ENCODE data around the gene MALAT1.
A peak's percentile ranks its signal among the peaks of the same experiment; 100 is the strongest.

Gene MALAT1

GRCh38 chr11:65479184-65480145, 19.4 kb upstream of the MALAT1 start:
- DNase-seq (ENCODE audit: low read depth in 3 of 3), result no peak

DNA sequence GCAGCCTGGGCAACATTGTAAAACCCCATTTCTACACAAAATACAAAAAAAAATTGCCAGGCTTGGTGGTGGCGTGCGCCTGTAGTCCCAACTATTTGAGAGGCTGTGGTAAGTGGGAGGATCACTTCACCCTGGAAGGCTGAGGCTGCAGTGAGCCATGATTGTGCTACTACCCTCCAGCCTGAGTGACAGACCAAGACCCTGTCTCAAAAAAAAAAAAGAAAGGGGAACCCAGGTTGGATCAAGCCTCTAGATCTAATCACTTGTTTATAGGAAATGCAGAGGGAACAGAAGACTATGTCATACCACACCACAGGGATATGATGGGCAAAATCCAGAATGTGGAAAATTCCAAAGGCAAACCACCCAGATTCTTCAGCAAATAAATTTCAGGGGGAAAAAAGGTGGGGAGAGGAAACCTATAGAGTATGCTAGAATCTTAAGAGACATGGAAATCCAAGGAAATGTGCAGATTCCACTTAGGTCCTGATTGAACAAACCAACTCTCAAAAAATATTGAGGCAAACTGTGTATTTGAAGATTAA, 16.5 kb upstream of the MALAT1 start:
- no peak for DNase-seq (ENCODE audit: low read depth in 3 of 3)

- no peak for DNase-seq (ENCODE audit: low read depth in 3 of 3)
Observed at GRCh38 chr11:65485920-65486219, 13.0 kb upstream of the MALAT1 start.

DNA sequence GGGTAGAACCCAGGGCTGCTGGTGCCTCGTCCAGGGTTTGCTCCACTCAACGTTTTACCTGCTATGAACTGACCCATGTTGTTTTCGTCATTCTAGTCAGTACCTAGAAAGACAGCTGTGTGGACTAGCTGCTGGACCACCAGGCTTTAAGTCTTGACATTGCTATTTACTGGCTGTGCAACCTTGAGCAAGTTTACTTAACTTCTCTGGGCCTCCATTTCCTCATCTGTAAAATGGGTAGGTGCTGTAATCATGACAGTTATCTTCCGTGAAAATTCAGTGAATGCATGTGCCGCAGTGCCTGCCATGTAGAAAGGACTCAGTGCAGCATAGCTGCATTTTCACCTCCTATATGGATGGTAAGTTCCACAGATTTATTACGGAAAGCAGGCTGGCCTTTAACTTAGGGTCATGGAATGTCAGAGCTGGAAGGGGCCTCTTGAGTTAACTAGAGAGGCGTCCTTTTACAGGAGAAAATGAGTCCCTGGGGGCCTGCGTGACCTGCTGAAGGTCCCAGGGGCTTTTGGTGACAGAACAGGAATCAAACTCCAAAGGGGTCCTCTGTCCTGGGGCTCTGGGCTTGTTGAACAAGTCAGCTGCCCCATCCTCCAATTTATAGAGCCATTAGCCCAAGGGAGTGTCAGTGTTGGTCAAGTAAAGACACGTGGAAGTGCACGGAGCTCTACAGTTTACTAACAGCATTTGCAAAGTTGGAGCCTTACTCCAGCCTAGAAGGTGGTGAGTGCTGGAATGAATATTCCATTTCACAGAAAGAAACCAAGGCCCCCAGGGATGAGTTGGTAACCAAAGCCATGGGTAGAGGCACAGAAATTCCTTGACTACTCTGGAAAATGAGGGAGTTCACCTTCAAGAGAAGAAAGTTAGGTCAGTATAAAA, 12.0 kb upstream of the MALAT1 start:
- DNase-seq (ENCODE audit: low read depth in 3 of 3), result no peak

- no peak for DNase-seq (ENCODE audit: low read depth in 3 of 3)
Observed at GRCh38 chr11:65487467-65488272, 11.2 kb upstream of the MALAT1 start.

GRCh38 chr11:65488273-65489034, 10.4 kb upstream of the MALAT1 start:
- no peak for DNase-seq (ENCODE audit: low read depth in 3 of 3)

DNA sequence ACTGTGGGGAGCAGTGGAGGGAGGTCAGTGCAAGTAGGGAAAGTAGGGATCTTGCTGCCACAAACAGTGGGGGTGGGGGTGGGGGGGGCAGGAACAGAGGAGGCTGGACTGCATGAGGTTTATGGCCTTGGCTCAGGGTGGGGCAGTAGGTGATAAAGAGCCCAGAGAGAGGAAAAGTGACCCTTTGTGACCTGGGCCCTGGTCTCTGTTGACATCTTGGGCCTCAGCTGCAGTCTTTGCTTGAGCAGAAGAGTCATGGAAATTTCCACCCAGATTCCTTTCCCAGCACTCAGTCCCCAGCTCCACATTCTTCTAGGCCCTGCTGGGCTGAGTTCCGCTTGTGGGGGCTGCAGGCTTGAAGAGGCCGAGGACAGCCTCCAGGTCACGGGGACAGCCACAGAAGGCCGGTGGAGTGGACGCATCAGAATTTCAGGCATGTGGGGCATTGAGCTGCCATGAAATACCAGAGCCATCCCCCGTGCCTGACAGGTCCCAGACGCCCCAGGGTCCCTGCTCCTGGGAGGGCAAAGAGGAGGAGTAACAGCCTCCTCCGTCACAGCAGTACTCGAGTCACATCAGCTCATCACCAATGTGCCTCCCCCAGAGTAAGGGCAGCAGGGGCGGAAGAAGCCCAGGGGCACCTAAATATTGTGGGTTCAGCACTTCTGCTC, 9.7 kb upstream of the MALAT1 start:
- DNase-seq (ENCODE audit: low read depth in 3 of 3), result no peak

GRCh38 chr11:65489706-65490320, 9.0 kb upstream of the MALAT1 start:
- DNase-seq (ENCODE audit: low read depth in 3 of 3), result no peak

- no peak for DNase-seq (ENCODE audit: low read depth in 3 of 3)
Observed at GRCh38 chr11:65491163-65491465, 7.7 kb upstream of the MALAT1 start.

DNA sequence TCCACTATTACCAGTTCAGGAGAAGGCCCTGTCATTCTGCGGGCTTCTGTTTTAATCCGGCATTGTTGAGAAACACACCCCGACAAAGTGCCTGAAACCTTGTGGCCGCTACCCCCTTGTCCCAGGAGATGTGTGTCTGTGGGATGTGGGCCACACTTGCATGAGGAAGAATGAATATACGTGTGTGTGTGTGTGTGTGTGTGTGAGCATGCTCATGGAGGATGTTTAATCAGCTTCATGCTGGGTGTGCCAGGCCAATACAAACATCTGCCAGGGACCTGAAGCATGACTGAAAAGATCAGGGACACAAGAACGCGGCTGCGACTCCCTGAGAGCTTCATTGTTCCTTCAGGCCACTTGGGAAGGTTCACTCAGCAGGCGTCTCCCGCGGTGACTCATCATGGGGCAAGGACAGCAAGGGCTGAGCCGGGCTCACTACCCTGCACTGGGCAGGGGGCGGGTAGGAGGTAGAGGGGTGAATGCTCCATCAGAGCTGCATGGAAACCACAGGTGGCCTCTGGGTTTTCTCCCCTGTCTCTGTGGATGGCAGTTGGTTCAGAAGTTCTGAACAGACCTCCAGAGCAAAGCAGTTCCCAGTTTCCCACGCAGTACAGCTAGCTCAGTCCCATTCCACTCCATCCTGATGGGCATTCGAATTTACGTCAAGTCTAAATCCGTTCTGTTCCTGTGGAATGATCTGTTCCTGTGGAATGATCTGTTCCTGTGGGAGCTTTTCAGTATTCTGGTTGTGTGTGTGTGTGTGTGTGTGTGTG, 7.0 kb upstream of the MALAT1 start:
- no peak for DNase-seq (ENCODE audit: low read depth in 3 of 3)

GRCh38 chr11:65492387-65492636, 6.5 kb upstream of the MALAT1 start:
- no peak for DNase-seq (ENCODE audit: low read depth in 3 of 3)

GRCh38 chr11:65492637-65493366, 6.0 kb upstream of the MALAT1 start:
- no peak for DNase-seq (ENCODE audit: low read depth in 3 of 3)

- no peak for DNase-seq (ENCODE audit: low read depth in 3 of 3)
Observed at GRCh38 chr11:65493367-65494176, 5.3 kb upstream of the MALAT1 start.

DNA sequence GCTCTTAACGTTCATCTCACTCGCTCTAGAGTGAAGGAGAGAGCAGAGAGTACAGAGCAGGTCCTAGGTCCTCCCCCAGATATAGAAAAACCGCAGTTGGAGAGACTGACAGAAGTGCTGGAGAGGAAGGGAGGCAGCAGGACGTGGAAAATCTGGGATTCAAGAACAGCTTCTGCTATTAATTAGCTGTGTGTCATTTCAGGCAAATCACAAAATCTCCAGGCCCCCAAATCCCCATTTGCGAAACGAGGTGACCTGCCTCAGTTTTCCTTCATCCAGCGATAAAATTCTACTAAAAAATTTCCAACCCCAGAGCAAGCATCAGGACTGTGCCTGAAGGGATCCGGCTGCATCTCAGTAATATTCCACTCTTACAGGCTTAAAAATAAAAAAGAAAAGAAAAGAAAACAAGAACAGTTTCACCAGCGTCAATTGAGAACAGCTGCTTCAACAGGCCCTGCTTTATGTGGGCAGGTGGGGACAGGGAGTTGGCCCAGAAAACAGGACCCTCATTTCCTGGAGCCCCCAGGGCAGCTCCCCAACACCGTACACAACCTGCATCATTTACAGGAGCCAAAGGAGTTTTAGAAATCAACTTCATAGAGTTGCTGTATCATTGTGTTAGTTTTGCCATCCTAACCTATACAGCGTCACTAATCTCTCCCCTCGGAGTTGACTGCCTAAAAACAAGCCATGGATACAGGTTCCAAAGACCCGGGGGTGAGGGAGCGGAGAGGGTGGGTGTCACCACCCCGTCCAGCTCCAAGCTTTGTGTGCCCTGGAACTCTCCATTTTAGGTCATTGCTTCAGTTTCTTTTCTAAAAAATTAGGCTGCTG, 2.3 kb upstream of the MALAT1 start:
- DNase-seq (ENCODE audit: low read depth in 3 of 3), result no peak

DNA sequence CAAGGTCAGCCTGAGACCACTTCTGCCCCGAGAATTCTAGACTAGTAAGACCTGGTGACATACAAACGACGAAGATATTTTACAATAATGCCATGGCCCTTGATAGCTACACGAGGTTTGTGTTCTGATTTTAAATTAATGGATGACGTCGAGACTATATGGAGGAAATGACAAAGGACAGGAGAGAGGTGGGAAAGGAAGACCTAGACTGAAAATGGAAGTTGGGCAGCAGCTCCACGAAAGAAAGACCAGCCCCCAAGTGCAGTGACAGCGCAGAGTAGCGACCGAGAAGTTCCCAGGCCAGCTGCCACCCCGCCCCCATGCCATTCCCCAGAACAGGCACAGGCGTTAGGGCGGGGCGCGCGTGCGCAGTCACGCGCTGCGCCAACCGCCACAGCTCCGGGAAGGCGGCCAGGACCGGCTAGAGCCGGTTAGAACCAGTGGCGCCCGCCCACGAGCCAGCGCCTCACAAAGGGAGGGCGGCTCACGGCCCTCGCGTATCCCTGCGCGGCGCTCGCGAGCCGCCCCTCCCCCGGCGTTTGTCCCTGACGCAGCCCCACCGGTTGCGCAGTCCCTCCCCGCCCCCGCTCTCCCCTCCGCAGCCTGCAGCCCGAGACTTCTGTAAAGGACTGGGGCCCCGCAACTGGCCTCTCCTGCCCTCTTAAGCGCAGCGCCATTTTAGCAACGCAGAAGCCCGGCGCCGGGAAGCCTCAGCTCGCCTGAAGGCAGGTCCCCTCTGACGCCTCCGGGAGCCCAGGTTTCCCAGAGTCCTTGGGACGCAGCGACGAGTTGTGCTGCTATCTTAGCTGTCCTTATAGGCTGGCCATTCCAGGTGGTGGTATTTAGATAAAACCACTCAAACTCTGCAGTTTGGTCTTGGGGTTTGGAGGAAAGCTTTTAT, 1.5 kb upstream of the MALAT1 start:
- peak; percentile 96 to 99 (median 99) for DNase-seq (ENCODE audit: low read depth in 3 of 3)
